HepG2 (cell line): ENCODE data around the gene SERPINA3. TPM values are rescaled to one million over a fixed set of nuclear protein-coding genes. Genes with fewer than 3 reads are reported as not detected.

ENCODE experiments used
- AGO2 ChIP-seq: fragments of 200-400 bp; formaldehyde crosslinking; optimal IDR thresholded peaks from 2 replicates; pipeline ENCODE3; 2017; ENCODE audit warnings: mild to moderate bottlenecking, low read depth, low read length, moderate library complexity
- AHR ChIP-seq: IDR thresholded peaks from 2 replicates; pipeline ENCODE4 v1.6.1; 2018; ENCODE audit warnings: missing genetic modification reagents, missing compliant biosample characterization
- ARID2 ChIP-seq: sonication (generic); formaldehyde crosslinking; IDR thresholded peaks from 2 replicates; pipeline ENCODE4 v1.8.1; 2022; ENCODE audit warnings: mild to moderate bottlenecking, missing genetic modification reagents, borderline replicate concordance
- CAMTA2 ChIP-seq: sonication (generic); formaldehyde crosslinking; IDR thresholded peaks from 2 replicates; pipeline ENCODE4 v1.4.0; 2020; ENCODE audit warnings: mild to moderate bottlenecking, missing genetic modification reagents, borderline replicate concordance
- CBX2 ChIP-seq, 2 experiments: fragments of 200-600 bp in 1 of 2; sonication (generic); formaldehyde crosslinking in 1 of 2; IDR thresholded peaks; 2 replicates each; pipeline versions ENCODE4 v1.7.0 to v1.8.1; 2018 to 2022; ENCODE audit warnings: low read depth in 2 of 2, low read length in 1 of 2, mild to moderate bottlenecking in 1 of 2, missing genetic modification reagents in 1 of 2
- CEBPG ChIP-seq: IDR thresholded peaks from 2 replicates; pipeline ENCODE4 v1.6.1; 2016
- ELF3 ChIP-seq: IDR thresholded peaks from 2 replicates; pipeline ENCODE4 v1.6.1; 2016; ENCODE audit warnings: missing genetic modification reagents, missing compliant biosample characterization
- ERF ChIP-seq: IDR thresholded peaks from 2 replicates; pipeline ENCODE4 v1.6.1; 2018; ENCODE audit warnings: missing biosample characterization, missing genetic modification reagents
- ETV5 ChIP-seq: IDR thresholded peaks from 2 replicates; pipeline ENCODE4 v1.6.1; 2018; ENCODE audit warnings: missing biosample characterization, missing genetic modification reagents, inconsistent platforms, borderline replicate concordance
- ETV6 ChIP-seq: sonication (generic); formaldehyde crosslinking; conservative IDR thresholded peaks from 2 replicates; pipeline ENCODE4 v1.4.0; 2020; ENCODE audit warnings: missing genetic modification reagents
- IRX3 ChIP-seq: sonication (generic); formaldehyde crosslinking; IDR thresholded peaks from 2 replicates; pipeline ENCODE4 v1.8.1; 2023; ENCODE audit warnings: mild to moderate bottlenecking, low read depth, missing genetic modification reagents, borderline replicate concordance
- MTA1 ChIP-seq: sonication (generic); formaldehyde crosslinking; IDR thresholded peaks from 2 replicates; pipeline ENCODE4 v1.4.0; 2020; ENCODE audit warnings: missing genetic modification reagents, mild to moderate bottlenecking, borderline replicate concordance
- MTA3 ChIP-seq: sonication (generic); formaldehyde crosslinking; IDR thresholded peaks from 2 replicates; pipeline ENCODE4 v1.4.0; 2020; ENCODE audit warnings: missing genetic modification reagents
- NCOA5 ChIP-seq: sonication (generic); formaldehyde crosslinking; IDR thresholded peaks from 2 replicates; pipeline ENCODE4 v1.4.0; 2020; ENCODE audit warnings: missing genetic modification reagents
- NR1H2 ChIP-seq: sonication (generic); formaldehyde crosslinking; IDR thresholded peaks from 2 replicates; pipeline ENCODE4 v1.8.1; 2022; ENCODE audit warnings: low read depth, missing genetic modification reagents, borderline replicate concordance
- POLR2G ChIP-seq: fragments of 200-400 bp; formaldehyde crosslinking; IDR thresholded peaks from 2 replicates; pipeline ENCODE4 v1.6.1; 2018; ENCODE audit warnings: mild to moderate bottlenecking, low read depth, low read length, moderate library complexity
- SAFB2 ChIP-seq: sonication (generic); formaldehyde crosslinking; IDR thresholded peaks from 2 replicates; pipeline ENCODE4 v1.5.1; 2020; ENCODE audit warnings: missing genetic modification reagents, low read depth, mild to moderate bottlenecking, borderline replicate concordance
- SSRP1 ChIP-seq: IDR thresholded peaks from 2 replicates; pipeline ENCODE4 v1.6.1; 2016; ENCODE audit warnings: control low read depth
- TSC22D2 ChIP-seq: sonication (generic); formaldehyde crosslinking; IDR thresholded peaks from 2 replicates; pipeline ENCODE4 v1.5.1; 2020; ENCODE audit warnings: missing genetic modification reagents, mild to moderate bottlenecking, borderline replicate concordance
- ZFP36L1 ChIP-seq: sonication (generic); formaldehyde crosslinking; IDR thresholded peaks from 2 replicates; pipeline ENCODE4 v1.8.0; 2022; ENCODE audit warnings: mild to moderate bottlenecking, missing genetic modification reagents, moderate library complexity
- ZNF350 ChIP-seq: sonication (generic); formaldehyde crosslinking; IDR thresholded peaks from 2 replicates; pipeline ENCODE4 v1.4.0; 2020; ENCODE audit warnings: mild to moderate bottlenecking, low read depth, missing genetic modification reagents, borderline replicate concordance
- ZNF546 ChIP-seq: sonication (generic); formaldehyde crosslinking; conservative IDR thresholded peaks from 2 replicates; pipeline ENCODE4 v1.8.1; 2023; ENCODE audit warnings: mild to moderate bottlenecking, missing genetic modification reagents
- ZNF749 ChIP-seq: sonication (generic); formaldehyde crosslinking; IDR thresholded peaks from 2 replicates; pipeline ENCODE4 v1.8.0; 2022; ENCODE audit warnings: mild to moderate bottlenecking, missing genetic modification reagents, moderate library complexity, borderline replicate concordance
- ZNF781 ChIP-seq: sonication (generic); formaldehyde crosslinking; IDR thresholded peaks from 2 replicates; pipeline ENCODE4 v1.5.1; 2020; ENCODE audit warnings: borderline replicate concordance, mild to moderate bottlenecking, missing genetic modification reagents; ENCODE audit errors: not compliant biosample characterization
- ZNF839 ChIP-seq: sonication (generic); formaldehyde crosslinking; IDR thresholded peaks from 2 replicates; pipeline ENCODE4 v1.4.0; 2020; ENCODE audit warnings: missing genetic modification reagents, mild to moderate bottlenecking, borderline replicate concordance
- polyA plus RNA-seq, 8 experiments: library from polyadenylated mRNA; depleted of rRNA in 3 of 8; stranded (reverse) in 7 of 8; unstranded in 1 of 8; fragments of >200 nt; fragmentation: Illumina TruSeq in 4 of 8; extraction: Trizol in 4 of 8; gene quantifications; 2 replicates each; pipeline versions ENCODE4 v1.2.1 to v1.2.3, GENCODE V29; 2011 to 2016; ENCODE audit warnings: low read depth in 4 of 8, missing spikeins in 1 of 8, mixed read lengths in 1 of 8; ENCODE audit not compliant: insufficient read depth in 1 of 8
- total RNA-seq, 5 experiments: library from RNA; depleted of rRNA; stranded (reverse); fragments of >200 nt; fragmentation: Illumina TruSeq; extraction: Trizol; gene quantifications; 2 replicates each; pipeline ENCODE4 v1.2.3, GENCODE V29; 2016; ENCODE audit warnings: low read depth in 1 of 5
- TF ChIP-seq, protein P1 (sequence below): IDR thresholded peaks from 2 replicates; pipeline ENCODE4 v1.6.1; 2016; ENCODE audit warnings: missing compliant biosample characterization, missing genetic modification reagents, borderline replicate concordance
- TF ChIP-seq, protein P2 (sequence below): fragments of 450-650 bp; IDR thresholded peaks from 2 replicates; pipeline ENCODE4 v1.6.1; 2017; ENCODE audit warnings: mild to moderate bottlenecking

The SERPINA3 gene
- total and polyA plus RNA-seq, 2 of the 13 experiments (the other 11 are each of a cell fraction or from before 2014, with no cell fraction given) = 825 to 2,200 TPM

DNA sequence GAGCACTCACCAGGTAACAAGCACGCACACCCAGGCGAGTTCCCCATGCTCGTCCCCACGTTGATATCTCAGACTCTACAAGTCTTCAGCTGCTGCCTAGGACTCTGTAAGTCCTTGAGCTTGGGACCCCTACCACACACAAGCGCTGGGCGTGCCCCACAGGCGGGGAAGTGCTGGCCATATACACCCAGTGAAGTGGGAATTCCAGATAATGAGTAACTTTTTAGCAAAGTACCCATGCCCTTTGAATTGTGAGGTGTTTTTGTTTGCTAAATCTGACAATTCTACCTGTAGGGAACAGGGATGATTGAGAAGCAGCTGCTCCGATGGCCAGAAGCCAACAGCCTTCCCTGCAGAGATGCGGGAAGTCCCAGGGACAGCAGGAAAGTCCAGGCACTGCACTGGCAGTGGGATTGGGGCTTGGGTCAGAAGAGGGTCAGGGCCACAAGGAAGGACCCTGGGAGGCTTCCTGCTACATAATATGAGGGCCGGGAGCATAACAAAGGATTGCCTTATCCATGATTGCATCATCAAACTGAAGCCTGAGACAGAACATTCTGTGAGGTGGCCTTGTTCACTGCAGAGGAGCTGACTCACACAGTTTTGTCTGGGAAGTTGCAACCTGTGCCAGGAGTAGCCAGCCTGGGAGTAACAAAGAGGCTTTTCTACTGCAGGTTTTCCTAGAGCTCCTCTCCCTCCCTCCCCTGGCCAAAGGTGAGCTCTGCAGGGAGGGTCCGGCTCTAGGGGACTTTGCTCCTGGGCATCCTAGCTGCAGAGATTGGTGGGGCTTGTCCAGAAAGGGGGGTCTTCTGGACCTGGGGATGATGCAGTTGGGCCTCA, 13.2 kb upstream of the SERPINA3 start (continued):
- TF ChIP-seq ZFP36L1 (CRISPR knock-in tag) = no peak; the same call in 1 of the 2 replicates
- TF ChIP-seq ZNF546 (CRISPR knock-in tag) = no peak
- TF ChIP-seq NR1H2 (CRISPR knock-in tag) = no peak
- no peak for TF ChIP-seq ETV6 (CRISPR knock-in tag)
- peak; percentile 69 for TF ChIP-seq ZNF781 (CRISPR knock-in tag)
- TF ChIP-seq ARID2 = peak; percentile 96
- TF ChIP-seq, protein P1, sequence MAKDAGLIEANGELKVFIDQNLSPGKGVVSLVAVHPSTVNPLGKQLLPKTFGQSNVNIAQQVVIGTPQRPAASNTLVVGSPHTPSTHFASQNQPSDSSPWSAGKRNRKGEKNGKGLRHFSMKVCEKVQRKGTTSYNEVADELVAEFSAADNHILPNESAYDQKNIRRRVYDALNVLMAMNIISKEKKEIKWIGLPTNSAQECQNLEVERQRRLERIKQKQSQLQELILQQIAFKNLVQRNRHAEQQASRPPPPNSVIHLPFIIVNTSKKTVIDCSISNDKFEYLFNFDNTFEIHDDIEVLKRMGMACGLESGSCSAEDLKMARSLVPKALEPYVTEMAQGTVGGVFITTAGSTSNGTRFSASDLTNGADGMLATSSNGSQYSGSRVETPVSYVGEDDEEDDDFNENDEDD = peak; percentile 15; the same call in 1 of the 2 replicates
- 0 out of 2 replicates have a peak, but pooled peaks have one; percentile 67 for TF ChIP-seq IRX3 (CRISPR knock-in tag)
- TF ChIP-seq ZNF749 (CRISPR knock-in tag) = peak; percentile 66; the same call in 1 of the 2 replicates
- TF ChIP-seq NCOA5 (CRISPR knock-in tag) = no peak
- TF ChIP-seq ELF3 = peak; percentile 98
- peak; percentile 87 for TF ChIP-seq MTA1 (CRISPR knock-in tag)
- peak; percentile 86; the same call in 1 of the 2 replicates for TF ChIP-seq ERF (CRISPR knock-in tag)
- TF ChIP-seq AGO2 = no peak
- peak; percentile 94 for TF ChIP-seq ETV5
- TF ChIP-seq SSRP1 (CRISPR knock-in tag) = peak; percentile 54; the same call in 1 of the 2 replicates
- peak; percentile 59; the same call in 1 of the 2 replicates for TF ChIP-seq POLR2G
- no peak for TF ChIP-seq TSC22D2 (CRISPR knock-in tag)
- TF ChIP-seq CAMTA2 (CRISPR knock-in tag) = peak; percentile 39; the same call in 1 of the 2 replicates
- TF ChIP-seq ZNF839 (CRISPR knock-in tag) = no peak
- no peak for TF ChIP-seq SAFB2
- no peak for TF ChIP-seq CBX2 (IDR thresholded peaks at IDR 0.05; ENCODE audit: low read depth, low read length)
- 0 out of 2 replicates have a peak, but pooled peaks have one; percentile 50 for TF ChIP-seq CBX2 (CRISPR knock-in tag; IDR thresholded peaks at IDR 0.05; ENCODE audit: low read depth)
- TF ChIP-seq ZNF350 (CRISPR knock-in tag) = peak; percentile 90
- TF ChIP-seq, protein P2, sequence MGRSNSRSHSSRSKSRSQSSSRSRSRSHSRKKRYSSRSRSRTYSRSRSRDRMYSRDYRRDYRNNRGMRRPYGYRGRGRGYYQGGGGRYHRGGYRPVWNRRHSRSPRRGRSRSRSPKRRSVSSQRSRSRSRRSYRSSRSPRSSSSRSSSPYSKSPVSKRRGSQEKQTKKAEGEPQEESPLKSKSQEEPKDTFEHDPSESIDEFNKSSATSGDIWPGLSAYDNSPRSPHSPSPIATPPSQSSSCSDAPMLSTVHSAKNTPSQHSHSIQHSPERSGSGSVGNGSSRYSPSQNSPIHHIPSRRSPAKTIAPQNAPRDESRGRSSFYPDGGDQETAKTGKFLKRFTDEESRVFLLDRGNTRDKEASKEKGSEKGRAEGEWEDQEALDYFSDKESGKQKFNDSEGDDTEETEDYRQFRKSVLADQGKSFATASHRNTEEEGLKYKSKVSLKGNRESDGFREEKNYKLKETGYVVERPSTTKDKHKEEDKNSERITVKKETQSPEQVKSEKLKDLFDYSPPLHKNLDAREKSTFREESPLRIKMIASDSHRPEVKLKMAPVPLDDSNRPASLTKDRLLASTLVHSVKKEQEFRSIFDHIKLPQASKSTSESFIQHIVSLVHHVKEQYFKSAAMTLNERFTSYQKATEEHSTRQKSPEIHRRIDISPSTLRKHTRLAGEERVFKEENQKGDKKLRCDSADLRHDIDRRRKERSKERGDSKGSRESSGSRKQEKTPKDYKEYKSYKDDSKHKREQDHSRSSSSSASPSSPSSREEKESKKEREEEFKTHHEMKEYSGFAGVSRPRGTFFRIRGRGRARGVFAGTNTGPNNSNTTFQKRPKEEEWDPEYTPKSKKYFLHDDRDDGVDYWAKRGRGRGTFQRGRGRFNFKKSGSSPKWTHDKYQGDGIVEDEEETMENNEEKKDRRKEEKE = no peak
- TF ChIP-seq AHR (CRISPR knock-in tag) = peak; percentile 87
- no peak for TF ChIP-seq MTA3 (CRISPR knock-in tag)
- peak; percentile 99 for TF ChIP-seq CEBPG (CRISPR knock-in tag)
